GM21786 (cell line): ENCODE results near the gene EVC.
"Not testable (repeated sequence)": the region's sequence is repeated elsewhere in the genome, so short reads cannot be mapped to it uniquely, and the experiment has no call there.

Source experiments
- ATAC-seq: cut with Tn5 transposase; IDR thresholded peaks from one replicate; pipeline ENCODE4 v1.9.1; 2021; ENCODE audit not compliant: unreplicated experiment

Gene EVC

DNA sequence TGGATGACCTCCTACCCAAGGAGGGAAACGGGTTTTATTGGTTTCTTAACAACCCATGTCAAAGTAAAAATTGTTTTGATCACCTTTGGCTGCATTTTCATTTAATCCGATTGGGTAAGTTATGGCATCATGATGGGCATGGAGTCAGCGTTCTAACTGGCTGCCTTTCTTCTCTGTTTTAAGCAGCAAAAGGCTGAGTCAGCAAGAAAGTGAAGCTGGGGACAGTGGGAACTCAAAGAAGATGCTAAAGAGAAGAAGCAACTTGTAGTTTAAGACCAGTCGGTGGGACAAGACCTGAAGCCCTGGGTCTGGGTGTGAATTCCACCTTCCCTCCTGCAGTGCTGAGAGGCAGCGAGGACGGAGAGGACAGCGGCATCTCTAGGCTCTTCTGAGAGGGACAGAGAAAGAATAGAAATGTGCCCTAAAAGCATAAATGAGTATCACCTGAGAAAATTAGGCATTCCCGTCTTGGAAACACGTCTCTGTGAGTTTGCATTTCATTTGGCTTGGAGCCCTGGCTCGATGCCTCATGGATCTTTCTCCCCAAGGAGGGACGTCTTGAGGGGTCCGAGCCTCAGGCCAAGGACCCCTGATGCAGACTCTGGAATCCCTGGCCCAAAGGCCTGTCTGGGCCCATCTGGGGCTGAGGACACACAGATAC lies 99.9 kb downstream of the EVC start:
- no peak for ATAC-seq

DNA sequence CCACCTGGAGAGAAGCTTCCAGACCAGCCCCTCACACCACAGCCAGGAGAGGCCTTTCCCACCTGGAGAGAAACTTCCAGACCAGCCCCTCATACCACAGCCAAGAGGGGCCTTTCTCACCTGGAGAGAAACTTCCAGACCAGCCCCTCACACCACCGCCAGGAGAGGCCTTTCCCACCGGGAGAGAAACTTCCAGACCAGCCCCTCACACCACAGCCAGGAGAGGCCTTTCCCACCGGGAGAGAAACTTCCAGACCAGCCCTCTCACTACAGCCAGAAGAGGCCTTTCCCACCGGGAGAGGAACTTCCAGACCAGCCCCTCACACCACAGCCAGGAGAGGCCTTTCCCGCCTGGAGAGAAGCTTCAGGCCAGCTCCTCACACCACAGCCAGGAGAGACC lies 101.1 kb downstream of the EVC start:
- not testable (repeated sequence) for ATAC-seq

DNA sequence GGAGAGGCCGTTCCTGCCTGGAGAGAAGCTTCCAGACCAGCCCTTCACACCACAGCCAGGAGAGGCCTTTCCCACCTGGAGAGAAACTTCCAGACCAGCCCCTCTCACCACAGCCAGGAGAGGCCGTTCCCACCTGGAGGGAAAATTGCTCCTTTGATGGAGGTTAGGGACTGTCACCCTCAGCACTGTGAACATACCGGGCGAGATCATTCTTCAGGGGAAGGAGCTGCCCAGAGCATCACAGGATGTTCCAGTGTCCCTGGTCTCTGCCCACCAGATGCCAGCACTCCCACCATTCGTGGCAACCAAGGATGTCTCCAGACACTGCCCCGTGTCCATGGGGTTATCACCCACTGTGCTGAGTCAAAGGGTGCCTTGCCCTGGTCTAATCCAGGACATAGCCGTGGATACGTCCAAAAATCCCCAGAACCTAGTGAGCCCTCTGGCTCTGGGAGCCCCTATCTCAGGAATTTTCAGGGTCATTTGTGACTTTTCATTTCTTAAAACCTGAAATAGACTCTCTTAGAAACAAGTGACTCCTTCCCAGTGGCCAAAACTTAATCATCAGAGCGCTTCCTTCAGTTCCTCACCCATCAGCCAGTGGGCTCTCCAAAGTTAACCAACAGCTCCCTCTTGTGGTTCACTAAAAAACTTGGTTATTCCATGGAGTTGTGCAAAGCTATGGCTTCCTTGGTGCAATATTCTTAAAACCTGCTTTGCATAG lies 101.7 kb downstream of the EVC start:
- ATAC-seq, result peak; percentile 55

DNA sequence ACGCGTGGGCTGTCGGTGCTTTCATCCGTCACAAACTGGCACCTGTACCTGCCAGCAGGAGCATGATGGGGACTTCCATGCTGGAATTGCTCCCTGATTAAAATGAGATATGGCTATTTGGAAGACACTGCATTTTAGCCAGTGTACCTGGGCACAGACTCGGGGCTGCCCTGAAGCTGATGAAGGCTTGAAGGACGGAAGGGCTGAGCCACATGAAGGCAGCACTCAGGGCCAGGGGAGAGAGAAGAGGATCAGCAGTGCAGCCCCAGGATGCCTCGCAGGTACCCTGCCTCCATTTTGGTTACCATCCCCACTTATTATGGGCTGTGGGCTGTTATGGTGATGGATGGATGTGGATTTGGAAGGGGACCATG lies 102.9 kb downstream of the EVC start:
- no peak for ATAC-seq

DNA sequence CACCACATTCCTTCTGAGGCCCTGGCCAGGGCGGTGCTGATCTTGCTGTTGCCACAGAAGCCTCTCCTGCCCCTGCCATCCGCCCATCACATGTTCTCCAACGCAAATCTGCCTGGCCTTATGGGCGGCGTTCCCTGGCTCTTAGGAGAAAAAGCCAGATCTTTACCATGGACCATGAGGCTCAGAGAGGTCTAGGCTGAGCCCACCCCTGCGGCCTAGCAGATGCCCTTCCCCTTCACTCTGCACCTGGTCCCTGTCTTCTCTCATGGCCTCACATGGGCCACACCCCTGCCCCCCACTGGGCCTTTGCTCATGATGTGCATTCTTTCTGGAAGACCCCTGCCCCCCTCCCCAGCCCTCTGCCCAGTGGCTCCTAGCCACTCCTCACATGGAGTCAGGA lies 103.4 kb downstream of the EVC start:
- no peak for ATAC-seq

DNA sequence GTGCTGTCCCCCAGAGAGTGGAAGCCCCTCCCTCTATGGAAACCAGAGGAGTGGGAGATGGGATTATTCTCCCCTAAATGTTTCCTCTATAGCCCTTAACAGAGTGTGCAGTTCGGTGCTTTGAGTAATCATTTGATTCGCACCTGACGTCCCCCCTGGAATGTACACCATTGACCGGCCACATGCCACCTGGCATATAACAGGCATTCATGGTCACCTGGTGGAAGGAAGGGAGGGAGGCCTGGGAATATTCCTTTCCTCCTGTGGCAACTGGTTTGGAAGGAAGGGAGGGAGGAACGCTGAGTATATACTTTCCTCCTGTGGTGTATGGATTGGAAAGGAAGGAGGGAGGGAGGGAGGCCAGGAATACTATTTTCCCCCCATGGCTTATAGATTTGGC lies 104.6 kb downstream of the EVC start:
- no peak for ATAC-seq

DNA sequence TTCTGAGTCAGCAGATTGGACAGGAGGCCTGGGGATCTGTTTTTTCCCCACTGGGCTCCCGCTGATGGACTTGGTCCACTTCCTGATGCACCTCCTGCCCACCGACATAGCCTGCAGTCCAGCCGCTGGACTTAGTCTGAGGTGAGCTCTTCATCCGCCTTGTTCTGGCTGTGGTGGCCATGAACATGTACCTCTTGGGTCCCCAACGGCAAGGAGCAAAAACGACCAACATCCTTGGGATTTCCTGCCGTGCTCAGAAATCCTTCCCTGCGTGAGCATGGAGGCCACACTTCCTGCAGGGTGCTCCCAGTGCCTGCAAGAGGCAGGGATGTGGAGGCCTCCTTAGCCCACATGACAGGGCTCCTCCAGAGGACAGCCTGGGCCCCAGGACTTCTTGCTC lies 105.1 kb downstream of the EVC start:
- no peak for ATAC-seq

DNA sequence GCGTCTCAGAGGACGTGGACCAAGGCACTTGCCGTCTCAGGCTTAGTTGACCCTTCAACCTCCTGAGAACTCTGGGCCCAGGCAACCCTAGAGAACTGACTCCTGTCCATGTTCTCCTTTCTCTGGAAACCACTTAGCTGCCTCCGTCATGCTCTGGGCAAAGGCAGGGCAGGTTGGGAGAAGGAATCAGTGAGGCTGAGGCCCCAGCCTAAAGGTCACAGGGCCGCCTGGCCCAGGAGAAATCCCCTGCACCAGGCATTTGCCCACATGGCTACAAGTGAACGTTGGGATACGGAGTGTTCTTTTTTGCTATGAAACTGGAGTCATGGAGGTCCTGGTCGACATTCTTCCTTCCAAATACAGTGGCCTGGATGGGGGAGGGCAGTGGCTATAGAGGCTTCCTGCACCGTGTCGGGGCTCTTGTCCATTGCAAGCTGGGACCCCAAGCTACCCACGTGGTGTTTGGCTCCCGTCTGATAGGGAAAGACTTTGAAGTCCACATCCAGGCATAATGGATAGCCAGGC lies 105.9 kb downstream of the EVC start:
- no peak for ATAC-seq

DNA sequence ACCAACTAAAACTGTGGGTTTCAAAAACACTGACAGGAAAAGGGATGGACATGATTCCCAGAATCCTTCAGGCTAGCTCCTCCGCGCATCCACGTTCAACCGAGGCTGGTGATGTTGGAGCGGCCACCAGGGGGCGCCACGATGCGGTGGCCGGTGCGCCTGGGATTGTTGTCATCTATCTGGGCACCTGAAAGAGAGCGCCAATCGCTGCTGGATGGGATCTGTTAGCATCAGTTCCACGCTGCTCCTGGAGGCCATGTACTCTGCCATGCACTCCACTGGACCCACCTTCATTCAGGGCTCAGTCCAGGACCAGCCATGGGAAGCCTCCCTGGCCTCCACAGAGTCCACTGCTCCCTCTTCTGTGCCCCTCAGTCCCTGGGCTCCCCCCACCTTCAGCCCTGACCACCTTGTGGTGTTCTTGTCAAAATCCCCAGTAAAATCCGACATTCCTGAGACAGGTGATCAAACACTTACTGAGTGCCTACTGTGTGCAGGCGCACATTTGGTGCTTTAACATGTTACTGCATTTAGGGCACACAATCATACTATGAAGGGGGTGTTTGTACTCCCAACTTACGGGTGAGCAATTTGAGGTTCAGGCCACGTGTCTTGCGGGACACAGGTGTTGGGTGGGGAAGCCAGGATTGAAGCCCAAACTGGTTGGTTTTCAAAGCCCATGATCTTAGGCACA lies 110.8 kb downstream of the EVC start:
- no peak for ATAC-seq

DNA sequence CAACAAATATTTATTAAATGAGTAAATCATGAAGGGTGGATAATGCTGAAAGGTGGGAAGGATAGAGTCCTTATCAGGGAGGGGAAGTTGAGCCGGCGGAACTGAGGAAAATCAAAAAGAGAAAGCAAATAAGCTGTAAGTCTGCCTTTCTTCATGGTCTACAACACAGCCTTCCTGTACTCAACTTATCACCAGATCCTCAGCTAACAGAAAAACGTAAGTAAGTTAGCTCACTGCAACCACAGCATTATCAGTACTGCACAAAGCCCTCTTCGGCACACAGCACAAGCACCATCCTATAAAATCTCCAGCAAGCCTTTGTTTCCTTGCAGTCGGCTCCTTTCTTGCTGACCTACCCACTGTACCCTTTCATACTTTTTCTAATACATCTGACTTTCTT lies 111.6 kb downstream of the EVC start:
- no peak for ATAC-seq

DNA sequence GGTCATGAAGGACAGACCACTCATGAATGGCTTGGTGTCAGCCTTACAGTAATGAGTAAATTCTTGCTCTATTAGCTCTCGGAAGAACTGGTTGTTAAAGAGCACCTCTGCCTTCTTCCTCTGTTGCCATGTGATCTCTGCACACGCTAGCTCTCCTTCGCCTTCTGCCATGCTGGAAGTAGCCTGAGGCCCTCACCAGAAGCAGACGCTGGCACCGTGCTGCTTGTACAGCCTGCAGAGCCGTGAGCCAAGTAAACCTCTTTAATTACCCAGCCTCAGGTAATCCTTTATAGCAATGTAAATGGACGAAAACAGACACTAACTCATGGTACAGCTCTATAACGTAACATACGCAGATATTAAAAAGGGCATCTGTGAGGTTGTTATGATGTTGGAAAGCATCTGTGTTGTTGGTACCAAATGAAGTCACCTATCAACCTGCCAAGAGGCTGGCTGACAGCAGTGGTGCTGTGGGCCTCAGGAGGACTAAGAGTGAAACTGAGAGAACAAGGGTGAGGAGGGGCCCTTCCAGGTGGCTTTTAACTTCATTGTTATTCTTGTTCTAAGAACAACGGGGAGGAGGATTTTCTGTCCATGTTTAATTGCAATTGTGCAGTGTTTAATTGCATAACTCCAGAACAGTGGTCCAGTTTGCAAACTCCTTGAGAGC lies 112.7 kb downstream of the EVC start:
- no peak for ATAC-seq

DNA sequence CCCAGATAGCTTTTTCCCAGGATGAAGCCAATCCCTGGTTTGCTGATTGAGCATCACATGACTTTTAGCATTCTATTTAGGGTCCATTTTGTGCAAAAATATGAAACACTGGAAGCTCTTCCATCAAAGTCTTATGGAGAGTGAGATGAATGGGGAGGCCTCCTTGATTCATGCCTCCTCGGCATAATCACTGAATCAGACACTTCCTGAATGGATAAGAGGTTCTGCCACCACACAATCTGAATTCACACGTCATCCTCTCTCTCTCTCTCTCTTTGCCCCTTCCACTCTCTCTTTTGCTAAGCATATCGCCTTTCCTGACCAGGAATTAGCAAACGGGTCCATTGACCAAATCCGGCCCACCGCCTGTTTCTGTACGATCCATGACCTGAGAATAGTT lies 113.2 kb downstream of the EVC start:
- ATAC-seq, result no peak

DNA sequence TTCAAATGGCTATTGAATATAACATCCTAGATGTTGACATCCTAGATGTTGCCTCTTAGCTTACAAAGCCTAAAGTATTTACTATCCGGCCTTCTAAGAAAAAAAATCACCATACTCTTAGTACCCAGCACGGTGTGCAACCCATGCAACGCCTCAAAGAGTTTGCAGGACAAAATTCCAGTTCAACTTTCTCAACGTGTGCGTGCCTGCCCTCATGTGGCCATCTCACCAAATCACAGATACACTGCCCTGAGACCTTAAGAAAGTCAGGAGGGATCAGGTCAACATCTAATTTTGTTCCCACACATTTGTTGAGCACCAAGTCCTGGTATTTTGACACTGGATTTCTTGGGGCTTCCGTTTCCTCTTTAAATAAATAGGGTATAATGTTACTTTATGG lies 113.6 kb downstream of the EVC start:
- ATAC-seq, result no peak

DNA sequence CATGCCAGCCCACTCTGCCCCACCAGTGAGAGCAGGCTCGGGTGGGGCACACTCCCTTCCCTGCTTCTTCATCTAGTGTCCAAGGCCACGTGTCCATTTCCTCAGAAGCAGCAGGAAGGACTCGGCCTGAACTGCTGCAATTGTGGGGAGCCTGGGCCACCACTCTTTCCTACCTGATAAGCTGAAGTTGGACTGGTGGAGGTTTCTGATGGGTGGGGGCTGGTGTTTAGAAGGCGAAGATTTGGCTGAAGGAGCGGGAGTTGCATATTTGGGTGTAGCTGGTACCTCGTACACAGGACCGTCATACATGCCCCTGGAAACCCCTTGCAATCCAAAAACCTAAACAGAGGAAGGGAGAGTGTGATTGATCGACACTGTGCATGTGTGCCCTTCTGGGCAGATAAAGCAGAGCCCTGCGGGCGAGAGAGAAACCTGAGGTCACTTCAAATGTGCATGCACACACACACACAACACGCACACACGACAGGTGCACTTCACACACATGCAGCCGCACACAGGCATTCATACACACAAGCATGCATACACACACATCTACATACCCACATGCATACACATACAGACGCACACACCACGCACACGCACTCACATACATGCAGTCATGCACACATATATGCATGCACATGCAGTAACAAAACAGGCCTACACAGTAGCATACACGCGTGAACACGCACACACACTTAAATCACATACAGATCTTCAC lies 114.5 kb downstream of the EVC start:
- no peak for ATAC-seq

DNA sequence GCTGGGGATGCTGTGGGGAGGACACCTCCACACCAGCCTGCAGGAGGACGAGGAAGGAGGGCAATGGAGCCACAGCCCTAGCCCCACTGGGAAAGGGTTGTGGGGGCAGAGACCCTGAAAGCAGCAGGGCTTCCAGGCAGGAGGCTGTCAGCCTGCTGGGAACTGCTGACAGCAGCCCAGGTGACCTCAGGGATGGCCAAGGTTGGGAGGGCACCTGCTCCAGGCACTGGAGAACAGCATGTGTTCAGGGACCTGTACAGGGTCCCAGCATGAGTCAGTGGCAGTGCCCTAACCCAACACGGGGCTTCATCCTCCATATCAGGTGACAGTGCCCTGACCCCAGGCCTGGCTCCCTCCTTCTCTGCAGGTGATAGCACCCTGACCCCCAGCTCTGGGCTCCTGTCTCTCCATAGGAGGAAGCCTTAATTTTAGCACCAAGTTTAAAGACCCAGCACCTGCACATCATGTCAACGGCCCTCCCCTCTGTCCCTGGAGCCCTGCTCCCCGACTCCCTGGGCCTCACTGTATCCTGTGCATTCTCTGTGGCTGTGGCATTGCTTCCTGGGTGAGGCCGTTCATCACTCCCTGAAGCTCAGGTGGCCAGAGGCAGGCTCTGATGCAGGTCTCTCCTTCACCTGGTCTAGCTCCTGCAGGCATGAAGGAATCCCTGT lies 115.6 kb downstream of the EVC start:
- no peak for ATAC-seq

DNA sequence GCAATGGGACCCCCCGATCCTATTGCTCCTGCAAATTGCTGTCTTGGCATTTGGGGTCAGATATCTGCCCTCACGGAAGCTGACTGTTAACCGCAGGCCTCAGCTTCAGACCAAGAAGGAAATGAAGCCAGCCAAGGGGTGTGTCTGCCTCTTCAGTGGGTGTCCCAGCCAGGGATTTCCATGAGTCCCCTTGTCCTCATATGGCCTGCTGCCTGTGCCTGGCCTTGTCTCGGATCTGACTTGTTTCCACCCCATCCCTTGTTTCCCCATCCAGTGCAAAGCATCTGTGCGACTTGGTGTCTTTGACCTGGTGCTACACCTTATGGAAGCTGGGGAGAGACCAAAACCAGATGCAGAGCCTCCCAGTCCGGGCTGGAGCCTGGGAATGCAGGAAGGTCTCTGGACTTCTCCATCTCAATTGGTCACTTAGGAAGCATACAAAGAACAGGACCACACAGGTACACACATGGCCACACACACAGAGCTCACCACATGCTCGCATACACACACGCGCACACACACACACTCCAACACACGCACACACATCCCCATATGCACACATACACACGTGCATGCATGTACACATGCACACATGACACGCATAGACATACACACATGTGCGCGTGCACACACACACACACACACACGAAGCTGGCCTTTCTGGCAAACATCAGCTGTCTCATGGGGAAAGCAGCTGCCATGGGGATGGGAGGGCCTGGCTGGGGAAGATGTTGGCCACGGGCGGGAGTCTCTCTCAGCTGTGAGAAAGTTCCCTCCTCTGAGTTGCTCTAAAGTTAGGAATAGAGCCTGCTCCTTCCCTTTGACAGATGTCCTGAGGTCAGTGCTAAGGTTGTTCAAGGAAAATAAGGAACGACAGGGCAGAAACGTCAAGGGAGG lies 116.4 kb downstream of the EVC start:
- no peak for ATAC-seq

DNA sequence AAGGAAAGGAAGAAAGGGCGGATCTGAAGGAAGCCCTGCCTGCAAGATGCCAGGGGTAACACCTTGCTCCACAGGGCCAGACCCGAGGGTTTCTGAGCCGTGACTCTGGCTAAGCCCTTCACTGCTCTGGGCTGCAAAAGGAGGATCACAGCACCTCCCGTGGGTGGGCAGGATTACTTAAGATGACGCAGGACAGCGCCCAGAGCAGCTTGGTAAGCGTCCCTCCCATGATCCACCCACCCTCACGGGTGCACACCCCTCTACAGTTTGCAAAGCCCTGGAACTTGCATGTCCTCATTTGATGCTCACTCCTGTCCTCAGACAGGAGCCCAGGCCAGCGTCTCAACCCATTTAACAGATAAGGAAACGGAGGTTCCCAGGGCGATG lies 117.0 kb downstream of the EVC start:
- ATAC-seq, result no peak

DNA sequence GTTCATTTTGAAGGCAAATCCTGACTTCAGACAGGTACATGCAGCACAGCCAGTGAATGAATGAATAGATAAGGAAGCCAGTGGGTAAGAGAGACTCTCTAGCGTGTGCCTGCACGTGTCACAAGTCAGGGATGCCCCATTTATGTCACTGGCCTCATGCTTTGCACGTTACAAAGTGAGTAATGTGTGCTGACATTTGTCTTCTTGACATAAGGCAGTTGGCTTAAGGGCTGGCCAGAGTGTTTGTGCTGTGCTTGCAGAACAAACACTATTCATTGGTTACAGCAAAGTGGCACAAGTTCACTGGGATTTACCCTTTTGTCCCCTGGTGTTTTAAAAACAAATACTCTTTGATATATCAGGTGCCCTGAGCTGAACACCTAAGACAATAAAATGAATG lies 125.9 kb downstream of the EVC start:
- no peak for ATAC-seq

DNA sequence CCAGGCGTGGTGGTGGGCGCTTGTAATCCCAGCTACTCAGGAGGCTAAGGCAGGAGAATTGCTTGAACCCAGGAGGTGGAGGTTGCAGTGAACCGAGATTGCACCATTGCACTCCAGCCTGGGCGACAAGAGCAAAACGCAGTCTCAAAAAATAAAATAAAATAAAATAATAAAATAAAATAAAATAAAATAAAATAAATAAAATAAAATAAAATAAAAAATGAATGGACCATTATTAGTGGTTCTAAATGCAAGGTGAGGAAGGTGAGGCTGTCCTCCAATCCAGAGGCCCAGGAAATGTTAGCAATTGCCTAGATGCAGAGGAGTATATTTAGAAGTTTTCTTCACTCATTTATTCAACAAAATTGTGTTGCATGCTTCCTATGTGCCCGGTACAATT lies 126.5 kb downstream of the EVC start:
- not testable (repeated sequence) for ATAC-seq
